CD4-positive, alpha-beta T cell treated with Interleukin-10 for 1 hour (primary cell): Measurements from ENCODE around the gene SLC13A4.
"Not testable (repeated sequence)": the region's sequence is repeated elsewhere in the genome, so short reads cannot be mapped to it uniquely, and the experiment has no call there.

Source experiments
- DNase-seq: peaks from one replicate; pipeline ENCODE4 v3.0.0-alpha.2; 2020

Gene SLC13A4, protein sequence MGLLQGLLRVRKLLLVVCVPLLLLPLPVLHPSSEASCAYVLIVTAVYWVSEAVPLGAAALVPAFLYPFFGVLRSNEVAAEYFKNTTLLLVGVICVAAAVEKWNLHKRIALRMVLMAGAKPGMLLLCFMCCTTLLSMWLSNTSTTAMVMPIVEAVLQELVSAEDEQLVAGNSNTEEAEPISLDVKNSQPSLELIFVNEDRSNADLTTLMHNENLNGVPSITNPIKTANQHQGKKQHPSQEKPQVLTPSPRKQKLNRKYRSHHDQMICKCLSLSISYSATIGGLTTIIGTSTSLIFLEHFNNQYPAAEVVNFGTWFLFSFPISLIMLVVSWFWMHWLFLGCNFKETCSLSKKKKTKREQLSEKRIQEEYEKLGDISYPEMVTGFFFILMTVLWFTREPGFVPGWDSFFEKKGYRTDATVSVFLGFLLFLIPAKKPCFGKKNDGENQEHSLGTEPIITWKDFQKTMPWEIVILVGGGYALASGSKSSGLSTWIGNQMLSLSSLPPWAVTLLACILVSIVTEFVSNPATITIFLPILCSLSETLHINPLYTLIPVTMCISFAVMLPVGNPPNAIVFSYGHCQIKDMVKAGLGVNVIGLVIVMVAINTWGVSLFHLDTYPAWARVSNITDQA

GRCh38 chr7:135728136-135728669, at the start of gene SLC13A4:
Gene SLC13A4, minus strand, starts transcription at chr7:135728186. Its CDS starts 690 bp downstream, at chr7:135727496.
- DNase-seq: no peak

DNA sequence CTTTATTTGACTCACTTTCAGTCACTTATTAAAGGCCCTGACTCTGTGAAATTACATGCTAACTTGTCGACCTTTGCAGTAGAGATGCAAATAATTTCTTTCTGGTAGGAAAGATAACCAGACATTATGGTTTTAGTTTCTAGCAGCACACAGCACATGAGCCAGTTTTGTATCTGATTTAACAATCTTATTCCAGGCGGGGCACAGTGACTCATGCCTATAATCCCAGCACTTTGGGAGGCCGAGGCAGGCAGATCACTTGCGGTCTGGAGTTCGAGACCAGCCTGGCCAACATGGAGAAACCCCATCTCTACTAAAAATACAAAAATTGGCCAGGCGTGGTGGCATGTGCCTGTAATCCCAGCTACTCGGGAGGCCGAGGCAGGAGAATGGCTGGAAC, 47.9 kb upstream of the SLC13A4 start:
- not testable (repeated sequence) for DNase-seq

DNA sequence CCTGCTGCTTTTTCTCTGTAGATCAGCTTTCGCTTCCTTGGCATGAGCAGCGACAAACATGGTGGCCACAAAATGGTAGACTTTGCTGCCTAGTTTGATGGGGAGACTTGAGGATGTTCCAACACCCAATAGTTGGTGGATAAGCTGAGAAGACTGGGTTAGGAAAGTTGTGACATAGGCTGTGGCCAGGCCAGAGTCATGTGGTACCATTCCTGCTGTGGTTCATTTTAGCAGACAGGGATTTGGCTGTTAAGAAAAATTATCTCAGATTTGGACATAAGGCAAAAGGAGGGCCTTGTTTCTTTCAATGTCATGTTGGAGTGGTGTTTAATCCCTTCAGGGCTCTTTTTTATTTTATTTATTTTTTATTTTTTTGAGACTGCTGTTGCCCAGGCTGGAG, 47.2 kb upstream of the SLC13A4 start:
- no peak for DNase-seq

- no peak for DNase-seq
Observed at GRCh38 chr7:135774284-135774683, 46.3 kb upstream of the SLC13A4 start.

DNA sequence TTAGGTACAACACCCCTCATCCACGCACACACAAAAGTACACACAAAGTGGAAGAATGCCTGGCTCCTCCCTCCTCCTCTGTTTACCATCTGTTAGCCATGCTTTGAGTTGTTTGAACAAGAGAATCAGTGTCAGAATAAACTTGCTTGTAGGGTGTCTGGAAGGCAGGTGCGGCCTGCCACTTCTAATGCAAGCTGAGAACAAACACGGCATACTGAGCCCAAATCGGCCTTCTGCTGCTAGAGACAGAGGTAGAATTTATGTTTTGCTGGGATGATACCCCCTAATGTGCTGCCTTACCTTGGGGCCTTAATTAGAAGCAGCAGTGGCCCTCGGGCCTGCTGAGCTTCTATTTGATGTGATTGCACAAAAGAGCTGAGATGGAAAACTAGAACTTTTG, 45.5 kb upstream of the SLC13A4 start:
- DNase-seq: no peak

- DNase-seq: no peak
Observed at GRCh38 chr7:135772639-135773222, 44.7 kb upstream of the SLC13A4 start.

DNA sequence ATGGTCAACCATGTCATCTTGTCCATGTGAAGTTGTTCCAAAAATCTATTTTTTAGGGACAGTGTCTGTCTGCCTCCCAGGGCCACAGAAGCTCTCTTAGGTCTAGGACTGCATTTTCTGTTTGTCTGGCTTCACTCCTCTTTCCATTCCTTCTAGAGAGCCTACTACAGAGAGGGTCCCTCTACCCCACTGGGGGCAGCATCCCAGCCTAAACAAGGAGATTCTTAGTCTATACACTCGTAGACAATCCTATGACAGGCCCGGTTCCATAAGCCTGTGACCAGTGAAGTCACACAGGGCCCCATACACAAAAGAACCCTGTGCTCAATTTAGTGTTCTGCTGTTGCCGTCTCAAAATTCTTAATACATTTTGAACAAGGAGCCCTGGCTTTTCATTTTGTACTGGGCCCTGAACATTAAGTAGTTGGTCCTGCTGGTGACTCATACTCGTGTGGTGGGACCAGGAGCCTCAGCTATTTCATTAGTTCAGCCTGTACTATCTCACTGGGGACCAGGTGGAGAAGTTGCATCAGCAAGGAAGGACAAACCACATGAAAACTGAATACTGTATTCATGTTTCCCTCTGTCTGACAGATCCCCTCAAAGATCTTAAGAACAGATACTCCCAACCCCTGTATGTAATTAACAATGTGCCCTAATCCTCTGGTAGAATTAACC, 44.1 kb upstream of the SLC13A4 start:
- no peak for DNase-seq

DNA sequence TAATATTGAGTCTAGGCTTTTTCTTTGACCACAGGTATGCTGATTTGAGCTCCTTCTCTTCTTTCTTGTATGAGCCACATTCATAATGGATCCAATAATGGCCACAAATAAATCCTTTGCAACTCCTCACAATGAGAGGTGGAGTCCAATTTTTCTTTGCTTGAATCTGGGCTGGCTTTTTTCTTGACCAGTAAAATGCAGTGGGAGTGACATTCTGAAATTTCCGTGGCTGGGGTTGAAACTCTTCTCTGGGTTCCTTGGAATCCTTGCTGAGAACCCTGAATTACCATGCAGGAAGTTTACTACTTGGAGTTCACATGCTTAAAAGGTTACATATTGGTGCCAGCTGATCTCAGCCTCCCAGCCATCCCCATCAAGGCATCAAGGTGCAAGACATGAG, 43.1 kb upstream of the SLC13A4 start:
- DNase-seq: no peak

DNA sequence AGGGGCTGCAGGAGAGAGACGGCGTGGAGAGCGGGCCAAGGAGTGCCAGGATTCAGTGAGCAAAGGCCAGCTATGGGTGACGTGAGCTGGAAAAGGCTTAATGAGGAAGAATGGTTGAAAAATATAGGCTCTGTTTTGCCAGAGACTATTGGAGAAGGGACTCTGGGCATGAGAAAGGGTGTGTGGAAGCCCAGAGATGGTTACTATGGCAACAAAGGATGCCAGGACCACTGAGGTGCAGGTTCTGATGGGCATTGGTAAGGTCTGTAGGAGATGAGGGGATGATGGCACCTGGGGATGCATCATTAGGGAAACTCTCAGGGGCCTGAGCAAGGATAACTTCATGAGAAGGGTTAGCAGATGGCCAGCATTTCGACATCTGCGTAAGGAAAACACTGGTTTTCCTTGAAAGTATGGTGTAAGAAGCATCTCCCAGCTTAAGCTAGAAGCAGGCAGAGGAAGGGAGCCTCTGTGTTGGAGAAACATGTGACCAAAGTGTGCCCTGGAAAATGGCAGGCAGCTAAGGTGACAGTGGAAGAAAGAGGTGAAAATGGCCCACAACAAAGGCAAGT, 42.2 kb upstream of the SLC13A4 start:
- no peak for DNase-seq

- DNase-seq: no peak
Observed at GRCh38 chr7:135769005-135769802, 41.2 kb upstream of the SLC13A4 start.

DNA sequence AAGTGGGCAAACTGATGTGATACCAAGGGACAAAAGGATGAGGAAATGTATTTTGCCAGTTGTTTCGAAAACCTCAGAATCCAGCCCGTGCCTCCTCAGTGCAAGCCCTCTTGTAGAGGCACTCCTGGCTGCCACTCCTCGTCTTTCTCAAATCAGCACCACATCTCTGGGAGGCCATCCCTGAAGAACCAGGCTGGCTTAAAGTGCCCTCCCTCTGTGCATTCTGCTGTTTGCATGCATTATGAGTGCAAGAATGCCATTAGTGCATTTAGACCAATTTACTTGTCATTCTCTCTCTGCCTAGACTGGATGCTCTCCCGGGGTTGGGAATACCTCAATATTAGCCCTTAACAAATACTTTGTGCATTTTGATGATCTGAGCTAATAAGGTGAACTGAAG, 40.5 kb upstream of the SLC13A4 start:
- no peak for DNase-seq

GRCh38 chr7:135768064-135768463, 40.1 kb upstream of the SLC13A4 start:
- DNase-seq: no peak

DNA sequence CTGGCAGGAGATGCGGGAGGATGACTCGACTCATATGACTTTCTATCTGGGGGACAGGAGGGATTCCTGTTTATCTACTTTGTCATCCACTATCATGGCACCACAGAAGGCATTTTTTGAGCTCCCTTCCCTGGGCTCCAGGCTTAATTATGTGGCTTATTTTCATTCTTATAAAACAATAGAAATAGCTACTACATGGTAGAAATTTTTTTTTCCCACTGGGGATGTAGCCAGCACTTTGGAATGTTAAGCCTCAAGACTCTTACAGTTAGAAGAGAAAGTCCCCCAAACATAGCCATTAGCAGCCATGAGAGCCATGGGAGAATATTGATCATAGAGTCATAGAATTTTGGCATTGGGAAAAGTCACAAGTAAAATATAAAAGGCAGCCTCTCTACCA, 35.3 kb upstream of the SLC13A4 start:
- DNase-seq: no peak

DNA sequence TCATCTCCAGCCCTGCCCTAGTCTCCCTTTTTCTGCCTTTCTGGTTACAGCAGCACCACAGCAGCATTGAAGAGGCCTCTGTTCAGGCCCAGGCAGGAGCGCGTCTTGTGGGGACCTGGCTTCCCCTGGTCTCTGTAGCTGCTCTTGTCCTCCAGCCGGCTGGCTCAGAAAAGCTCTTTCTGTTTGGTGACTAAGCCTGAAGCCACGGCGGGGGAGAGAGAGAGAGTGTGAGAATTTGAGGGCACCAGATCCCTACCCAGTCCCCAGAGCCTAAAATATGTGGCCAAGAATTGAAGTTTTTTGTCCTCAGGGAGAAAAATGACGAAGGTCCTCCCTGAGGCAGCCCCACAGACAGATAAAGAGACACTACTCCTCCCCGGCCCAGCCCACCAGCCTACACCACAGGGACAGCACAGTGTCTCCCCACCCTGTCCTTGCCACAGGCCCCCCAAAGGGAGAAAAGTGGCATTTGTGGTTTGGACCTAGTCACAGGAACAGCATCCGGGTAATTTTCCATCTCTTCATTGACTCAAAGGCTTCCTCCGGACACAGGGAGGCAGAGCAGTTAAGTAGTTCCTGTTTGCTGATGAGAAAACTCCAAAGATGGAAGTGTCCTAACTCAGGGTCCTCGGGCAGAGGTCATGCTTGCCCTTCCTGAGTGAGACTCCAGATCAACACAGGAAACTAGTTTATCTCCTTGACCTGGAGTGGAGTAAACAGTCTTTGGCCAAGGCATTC, 33.9 kb upstream of the SLC13A4 start:
- no peak for DNase-seq

DNA sequence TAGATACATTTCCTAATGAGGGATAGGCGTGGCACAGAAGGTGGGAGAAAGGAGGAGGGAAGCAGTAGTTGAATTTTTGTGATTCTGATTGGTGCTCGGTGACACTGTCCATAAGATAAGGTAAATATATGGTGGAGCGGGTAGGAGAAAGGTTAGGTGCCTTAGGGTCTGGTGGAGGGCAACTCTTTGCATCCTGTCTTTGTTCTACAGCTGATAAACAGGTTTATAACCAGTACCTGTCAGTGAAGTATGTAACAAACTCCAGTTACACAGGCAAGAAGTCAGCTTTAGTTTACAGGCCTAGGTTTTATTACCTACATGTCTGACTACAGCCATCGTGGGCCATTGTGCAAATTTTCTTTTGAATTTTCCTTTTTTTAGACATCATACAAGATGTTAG, 31.5 kb upstream of the SLC13A4 start:
- DNase-seq: no peak

- DNase-seq: no peak
Observed at GRCh38 chr7:135758531-135758932, 30.5 kb upstream of the SLC13A4 start.

DNA sequence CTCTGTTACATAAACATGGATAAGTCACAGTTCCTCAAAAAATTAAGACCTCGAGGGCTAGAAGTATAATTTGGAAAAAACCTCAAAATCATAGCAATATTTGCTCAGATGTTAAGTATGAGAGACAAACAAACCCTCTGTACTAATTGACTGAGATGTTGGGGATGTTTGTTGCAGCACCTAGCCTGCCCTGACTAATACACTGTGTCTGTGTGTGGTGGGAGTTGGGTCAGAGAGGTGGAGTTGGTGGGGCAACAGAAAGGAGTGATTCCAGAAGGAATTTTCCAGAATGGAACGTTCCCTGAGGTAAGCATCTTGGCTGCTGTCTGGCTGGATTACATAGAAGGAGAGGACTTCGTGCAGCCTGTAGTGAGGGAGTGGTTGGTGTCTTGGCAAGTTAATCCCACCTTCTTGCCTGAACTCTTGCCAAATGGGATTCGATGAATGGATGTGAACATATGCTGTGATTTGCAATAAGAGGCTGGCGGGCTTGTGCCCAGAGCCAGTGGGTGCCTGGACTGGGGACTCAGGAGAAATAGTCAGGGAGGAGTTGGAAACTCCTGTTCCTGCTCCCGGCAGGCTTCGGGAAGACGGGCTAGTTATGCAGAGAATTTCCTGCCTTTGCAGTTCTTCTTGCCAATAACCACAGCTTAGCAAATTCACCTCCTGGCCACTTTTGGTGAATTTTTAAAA, 29.9 kb upstream of the SLC13A4 start:
- no peak for DNase-seq

- no peak for DNase-seq
Observed at GRCh38 chr7:135756191-135756590, 28.2 kb upstream of the SLC13A4 start.

DNA sequence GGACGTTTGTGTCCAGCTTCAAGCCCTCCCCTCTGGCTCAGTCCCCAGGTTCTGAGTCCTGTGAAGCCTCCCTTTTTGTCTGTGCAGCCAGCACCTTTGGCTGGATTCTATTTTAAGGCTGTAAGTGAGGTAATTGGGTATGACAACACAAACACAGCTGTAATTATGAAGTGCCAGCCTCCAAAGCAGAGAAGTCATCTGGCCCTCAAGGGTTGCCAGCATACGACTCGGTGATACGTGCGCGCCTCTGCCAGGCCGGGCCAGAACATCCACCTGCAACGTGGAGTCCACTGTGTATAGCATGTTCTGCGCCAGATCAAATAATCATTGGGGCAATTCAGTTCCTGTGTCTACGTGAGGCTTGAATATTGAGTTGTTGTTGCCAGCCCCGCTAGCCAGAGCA, 27.4 kb upstream of the SLC13A4 start:
- DNase-seq: no peak

DNA sequence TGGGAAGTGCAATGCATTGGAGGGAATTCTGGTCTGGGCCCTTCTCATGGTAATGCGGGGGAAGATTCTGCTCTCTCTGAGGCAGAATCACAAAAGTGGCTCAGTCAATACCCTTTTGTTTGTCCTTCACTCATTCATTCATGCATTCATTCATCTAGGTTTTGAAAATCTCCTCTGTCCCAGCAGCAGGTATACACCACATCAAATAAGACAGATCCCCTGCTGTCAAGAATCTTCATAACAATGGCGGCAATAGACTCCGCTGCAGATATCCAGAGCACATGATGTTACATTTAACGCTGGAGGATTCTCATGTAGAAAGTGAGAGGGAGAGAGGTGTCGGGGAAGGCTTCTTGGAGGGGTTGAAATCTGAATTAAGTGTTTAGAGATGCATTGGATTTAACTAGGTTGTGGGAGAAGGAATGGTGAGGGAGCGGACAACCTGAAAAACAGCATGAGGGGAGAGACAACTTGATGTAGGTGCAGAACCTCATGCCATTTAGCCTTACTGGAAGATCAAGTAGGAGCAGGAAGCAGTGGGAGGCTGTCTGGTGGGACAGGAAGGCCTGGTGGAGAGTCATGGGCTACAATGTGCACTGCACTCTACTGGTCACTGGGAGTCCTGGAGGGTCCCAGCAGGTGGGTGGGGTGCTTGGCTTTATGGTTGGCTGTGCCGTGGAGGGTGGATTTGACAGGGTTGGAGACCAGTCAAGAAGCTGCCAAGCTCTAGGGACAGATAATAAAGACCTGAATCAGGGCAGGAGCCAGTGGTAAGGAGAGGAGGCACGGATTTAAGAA, 25.8 kb upstream of the SLC13A4 start:
- DNase-seq: no peak
